ENCODE results near the gene DYNLL1. TPM values are rescaled to one million over a fixed set of nuclear protein-coding genes. Genes with fewer than 3 reads are reported as not detected.

Gene DYNLL1
- total RNA-seq, 1 experiment from 2014 or later: 340 TPM

GRCh38 chr12:120490833-120491512, 4.9 kb upstream of the DYNLL1 start:
- no peak for TF ChIP-seq EZH2 (IDR thresholded peaks at IDR 0.05; ENCODE audit: low read depth)
- TF ChIP-seq CTCF (conservative IDR thresholded peaks at IDR 0.05): no peak
- H3F3A ChIP-seq (ENCODE audit: insufficient read depth, low read depth): no peaks in the 10 kb centered on the region; the same call in 1 of the 2 replicates
- POLR2A ChIA-PET (ENCODE audit: unreplicated experiment): no interaction called here
- BruUV-seq (replicated peaks): no TSS peak
- no peaks in the 10 kb centered on the region for H3K27me3 ChIP-seq (ENCODE audit: insufficient read depth, low read depth)
- H3K79me2 ChIP-seq (ENCODE audit: low read depth): peaks cover 18% of the 10 kb centered on the region
- no peaks in the 10 kb centered on the region for H4K20me1 ChIP-seq (ENCODE audit: insufficient read depth)
- peaks cover 8% of the 10 kb centered on the region for H3K4me1 ChIP-seq (replicated peaks; ENCODE audit: insufficient read depth)
- CTCF ChIA-PET: interaction anchor here (1.7 kb wide), 1 partner anchor 15 kb away, joined by 5 read pairs; no protein-coding TSS in a partner anchor
- intact Hi-C loops (cut with micrococcal nuclease; ENCODE audit: unreplicated experiment): no loop called here
- H3K9me3 ChIP-seq (ENCODE audit: insufficient read depth, low read depth): no peaks in the 10 kb centered on the region
- H3K9me2 ChIP-seq (ENCODE audit: insufficient read depth): no peaks in the 10 kb centered on the region
- H3K4me3 ChIP-seq: no peak overlapping the region
- no peak overlapping the region for H3K27ac ChIP-seq
- H3K36me3 ChIP-seq (ENCODE audit: low read depth): no peaks in the 10 kb centered on the region; the same call in 1 of the 2 replicates
- DNase-seq: no peak
- no peak overlapping the region for H2AFZ ChIP-seq
- H3K4me2 ChIP-seq: no peak overlapping the region

- POLR2A ChIA-PET (ENCODE audit: unreplicated experiment): interaction anchor here (0.5 to 1.0 kb wide), 8 partner anchors 10 to 1174 kb away, joined by 3 to 8 read pairs (median 4); partner anchors contain the start of genes POP5 and RPLP0
- DNase-seq: peak in 1 of 2 experiments; percentile 3
- peaks cover 23% of the 10 kb centered on the region for H3K4me1 ChIP-seq (replicated peaks; ENCODE audit: insufficient read depth)
- no peak overlapping the region for H3K27ac ChIP-seq
- no peaks in the 10 kb centered on the region for H3K9me2 ChIP-seq (ENCODE audit: insufficient read depth)
- CTCF ChIA-PET: interaction anchor here (1.0 to 1.1 kb wide), 2 partner anchors 21 to 23 kb away, joined by 4 to 5 read pairs; no protein-coding TSS in a partner anchor
- H4K20me1 ChIP-seq (ENCODE audit: insufficient read depth): peaks cover 23% of the 10 kb centered on the region
- no peaks in the 10 kb centered on the region for H3K9me3 ChIP-seq (ENCODE audit: insufficient read depth, low read depth)
- peak overlapping the region; percentile 91 for H3K4me3 ChIP-seq
- intact Hi-C loops (cut with micrococcal nuclease; ENCODE audit: unreplicated experiment): loop anchor here (1.0 to 2.0 kb wide), 3 partner anchors 20 to 34 kb away; partner anchors contain the start of genes COQ5 and SRSF9
- peaks cover 8% of the 10 kb centered on the region for H3K36me3 ChIP-seq (ENCODE audit: low read depth)
- H3K4me2 ChIP-seq: peak overlapping the region; percentile 95
- TF ChIP-seq EZH2 (IDR thresholded peaks at IDR 0.05; ENCODE audit: low read depth) (no peak), CTCF (conservative IDR thresholded peaks at IDR 0.05) (no peak)
- no peaks in the 10 kb centered on the region for H3K27me3 ChIP-seq (ENCODE audit: insufficient read depth, low read depth)
- H3K79me2 ChIP-seq (ENCODE audit: low read depth): peaks cover 47% of the 10 kb centered on the region
- BruUV-seq (replicated peaks): no TSS peak
- peak overlapping the region; percentile 85 for H2AFZ ChIP-seq
- peaks cover 27% of the 10 kb centered on the region for H3F3A ChIP-seq (ENCODE audit: insufficient read depth, low read depth)
These were observed 655 bp upstream of the DYNLL1 start for GRCh38 chr12:120495186-120495730.

DNA sequence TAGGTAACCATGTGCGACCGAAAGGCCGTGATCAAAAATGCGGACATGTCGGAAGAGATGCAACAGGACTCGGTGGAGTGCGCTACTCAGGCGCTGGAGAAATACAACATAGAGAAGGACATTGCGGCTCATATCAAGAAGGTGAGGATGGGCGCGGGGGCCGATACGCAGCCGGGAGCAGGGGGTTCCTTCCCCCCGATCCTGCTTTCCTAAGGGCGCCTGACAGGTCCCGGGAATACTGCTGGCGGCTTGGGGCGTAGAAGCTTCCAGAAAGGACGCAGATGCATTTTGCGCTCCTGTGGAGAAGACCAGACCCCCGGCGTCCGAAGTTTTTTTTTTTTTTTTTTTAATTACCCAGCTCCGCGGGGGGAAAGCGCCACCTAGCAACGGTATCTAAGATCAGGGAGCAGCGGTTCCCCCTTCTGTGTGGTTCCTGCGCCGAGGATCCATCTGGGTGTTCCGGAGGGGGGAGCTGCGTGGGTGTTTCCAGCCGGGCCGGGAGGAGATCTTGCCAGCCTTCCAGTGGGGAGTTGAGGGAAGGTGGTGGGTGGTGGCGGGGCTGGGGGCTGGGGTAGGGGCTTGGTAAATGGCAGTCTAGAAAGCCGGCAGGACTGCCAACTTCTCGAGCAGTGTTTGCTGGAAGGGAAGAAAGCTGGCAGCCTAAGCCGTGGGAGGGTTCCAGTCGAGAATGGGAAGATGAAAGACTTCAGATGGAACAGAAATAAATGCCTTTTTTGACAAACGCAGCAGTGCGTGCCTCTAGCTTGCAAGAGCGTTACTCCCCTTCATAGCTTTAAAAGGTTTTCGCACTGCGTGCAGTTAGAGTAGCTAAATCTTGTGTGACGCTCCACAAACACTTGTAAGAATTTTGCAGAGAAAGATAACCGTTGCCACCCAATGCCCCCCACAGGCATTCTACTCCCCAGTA, 764 bp downstream of the DYNLL1 start:
- H3K9me2 ChIP-seq (ENCODE audit: insufficient read depth): no peaks in the 10 kb centered on the region
- H3K4me3 ChIP-seq: peak overlapping the region; percentile 91
- DNase-seq: peak in 1 of 2 experiments; percentile 23
- BruUV-seq (replicated peaks): no TSS peak
- intact Hi-C loops (cut with micrococcal nuclease; ENCODE audit: unreplicated experiment): loop anchor here (2.0 kb wide), 1 partner anchor 140 kb away; no protein-coding TSS in a partner anchor
- H3F3A ChIP-seq (ENCODE audit: insufficient read depth, low read depth): peaks cover 35% of the 10 kb centered on the region
- CTCF ChIA-PET: interaction anchor here (0.7 kb wide), 3 partner anchors 22 to 329 kb away, joined by 4 to 13 read pairs (median 11); no protein-coding TSS in a partner anchor
- no peaks in the 10 kb centered on the region for H3K27me3 ChIP-seq (ENCODE audit: insufficient read depth, low read depth)
- H3K4me1 ChIP-seq (replicated peaks; ENCODE audit: insufficient read depth): peaks cover 23% of the 10 kb centered on the region
- no peaks in the 10 kb centered on the region for H3K9me3 ChIP-seq (ENCODE audit: insufficient read depth, low read depth)
- peak overlapping the region; percentile 95 for H3K4me2 ChIP-seq
- H2AFZ ChIP-seq: peak overlapping the region; percentile 75
- no peak for TF ChIP-seq CTCF (conservative IDR thresholded peaks at IDR 0.05)
- TF ChIP-seq EZH2 (IDR thresholded peaks at IDR 0.05; ENCODE audit: low read depth): no peak
- peak overlapping the region; percentile 21; the same call in 1 of the 2 replicates for H3K27ac ChIP-seq
- H3K79me2 ChIP-seq (ENCODE audit: low read depth): peaks cover 47% of the 10 kb centered on the region
- H3K36me3 ChIP-seq (ENCODE audit: low read depth): peaks cover 8% of the 10 kb centered on the region; the same call in 1 of the 2 replicates
- H4K20me1 ChIP-seq (ENCODE audit: insufficient read depth): peaks cover 23% of the 10 kb centered on the region
- POLR2A ChIA-PET (ENCODE audit: unreplicated experiment): interaction anchor here (0.5 to 1.6 kb wide), 6 partner anchors 8 to 1926 kb away, joined by 3 to 26 read pairs (median 5); partner anchors contain the start of genes CLIP1, COX6A1 and POP5

Measured in PC-9 (cell line).